ENCODE measurements around the gene NDUFS2.

The NDUFS2 gene

GRCh38 chr1:161172349-161172748 is 29.8 kb upstream of the NDUFS2 start:
- DNase-seq (ENCODE audit: low read depth in 4 of 4, low spot score in 1 of 4), result no peak

DNA sequence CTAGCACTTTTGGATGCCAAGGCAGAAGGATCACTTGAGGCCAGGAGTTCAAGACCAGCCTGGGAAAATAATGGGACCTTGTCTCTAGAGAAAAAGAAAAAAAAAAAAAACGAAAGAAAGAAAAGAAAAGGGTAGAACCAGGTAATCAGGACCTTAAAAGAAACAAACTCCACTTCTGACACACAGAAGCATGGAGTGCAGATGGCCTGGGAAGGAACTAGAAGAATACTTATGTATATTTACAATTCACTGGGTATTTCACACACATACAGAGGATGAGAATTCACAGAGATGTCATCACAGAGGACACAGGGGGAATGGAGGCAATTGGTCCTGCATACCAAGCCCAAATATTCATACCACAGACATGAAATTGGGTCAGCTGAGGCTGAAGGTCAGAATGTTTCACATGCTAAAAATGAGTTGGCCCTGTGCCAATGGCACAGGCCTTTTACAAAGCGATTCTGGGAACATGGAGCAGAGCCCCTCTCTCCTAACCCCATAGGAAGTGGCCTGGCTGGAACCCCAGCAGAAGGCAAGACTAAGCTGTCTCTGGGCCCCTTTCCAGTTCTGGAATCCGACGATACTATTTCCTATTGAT is 29.3 kb upstream of the NDUFS2 start:
- no peak for DNase-seq (ENCODE audit: low read depth in 4 of 4, low spot score in 1 of 4)

GRCh38 chr1:161173711-161174110 is 28.5 kb upstream of the NDUFS2 start:
- DNase-seq (ENCODE audit: low read depth in 4 of 4, low spot score in 1 of 4), result no peak

- DNase-seq (ENCODE audit: low read depth in 4 of 4, low spot score in 1 of 4), result no peak
Observed at GRCh38 chr1:161174911-161175310, 27.3 kb upstream of the NDUFS2 start.

GRCh38 chr1:161175771-161176453 is 26.3 kb upstream of the NDUFS2 start:
- DNase-seq (ENCODE audit: low read depth in 4 of 4, low spot score in 1 of 4), result no peak

- no peak for DNase-seq (ENCODE audit: low read depth in 4 of 4, low spot score in 1 of 4)
Observed at GRCh38 chr1:161176468-161177111, 25.6 kb upstream of the NDUFS2 start.

DNA sequence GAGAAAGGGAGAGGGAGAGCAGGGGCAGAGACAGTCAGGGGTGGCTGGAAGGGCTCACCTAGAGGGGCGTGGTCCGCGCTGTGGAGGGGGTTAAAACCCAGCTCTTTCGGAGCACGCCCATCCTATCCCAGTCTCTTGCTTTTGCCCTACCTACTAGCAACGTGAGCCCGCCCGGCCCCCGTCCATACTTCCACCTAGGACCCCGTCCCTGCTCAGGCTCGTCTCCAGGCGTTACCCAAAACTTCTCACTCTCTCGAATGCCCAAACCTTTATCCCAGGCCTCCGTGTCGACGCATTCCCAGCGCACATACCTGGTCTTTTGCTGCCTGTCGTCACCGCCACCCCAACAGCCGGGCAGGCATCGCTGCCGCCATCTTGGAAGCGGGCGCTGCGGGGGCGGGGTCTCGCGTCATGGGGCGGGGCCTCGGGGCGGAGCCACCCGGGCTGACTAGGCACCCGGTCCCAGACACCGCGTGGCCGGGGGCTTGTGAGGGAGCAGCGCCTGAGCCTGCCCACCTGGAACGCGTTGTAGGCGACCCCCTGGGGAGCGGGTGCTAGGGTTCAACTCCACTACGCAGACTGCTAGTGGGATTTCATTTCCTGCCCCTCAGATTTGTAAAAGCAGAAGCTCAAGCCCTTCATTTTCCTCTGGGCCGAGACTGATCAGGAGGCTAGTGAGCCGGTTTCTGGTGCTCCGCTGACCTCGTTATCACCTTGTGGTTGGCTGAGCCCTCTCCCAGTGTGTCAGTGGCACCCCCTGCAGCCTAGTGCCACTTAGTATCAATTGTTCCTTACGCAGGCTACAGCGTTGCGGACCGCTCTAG is 24.8 kb upstream of the NDUFS2 start, which contains the start of gene B4GALT3:
TSS of gene B4GALT3 (minus strand) at position 396 of the 824 bp plus-strand sequence. CDS start 1,447 bp downstream, outside the sequence.
- DNase-seq (ENCODE audit: low read depth in 4 of 4, low spot score in 1 of 4), result peak; percentile 93 to 99 (median 94)

GRCh38 chr1:161177936-161178244 is 24.3 kb upstream of the NDUFS2 start:
- no peak for DNase-seq (ENCODE audit: low read depth in 4 of 4, low spot score in 1 of 4)

- DNase-seq (ENCODE audit: low read depth in 4 of 4, low spot score in 1 of 4), result no peak
Observed at GRCh38 chr1:161179698-161180097, 22.5 kb upstream of the NDUFS2 start.

DNA sequence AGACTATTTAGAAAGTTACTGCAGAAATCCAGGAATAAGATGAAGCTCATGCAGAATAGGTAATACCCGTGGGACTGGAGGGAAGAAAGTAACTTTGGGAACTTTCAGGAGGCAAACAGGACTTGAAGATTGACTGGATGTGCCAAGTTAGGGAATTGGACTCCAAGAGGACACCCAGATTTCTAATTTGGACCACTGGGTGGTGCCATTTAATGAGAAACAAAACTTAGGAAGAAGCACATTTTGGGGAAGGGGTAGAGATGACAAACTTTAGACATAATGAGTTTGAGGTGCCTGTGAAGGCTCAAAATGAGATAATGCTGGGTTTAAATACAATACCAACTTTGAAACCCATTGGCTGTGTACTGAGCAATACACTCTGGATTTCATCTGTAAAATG is 21.5 kb upstream of the NDUFS2 start:
- DNase-seq (ENCODE audit: low read depth in 4 of 4, low spot score in 1 of 4), result no peak

DNA sequence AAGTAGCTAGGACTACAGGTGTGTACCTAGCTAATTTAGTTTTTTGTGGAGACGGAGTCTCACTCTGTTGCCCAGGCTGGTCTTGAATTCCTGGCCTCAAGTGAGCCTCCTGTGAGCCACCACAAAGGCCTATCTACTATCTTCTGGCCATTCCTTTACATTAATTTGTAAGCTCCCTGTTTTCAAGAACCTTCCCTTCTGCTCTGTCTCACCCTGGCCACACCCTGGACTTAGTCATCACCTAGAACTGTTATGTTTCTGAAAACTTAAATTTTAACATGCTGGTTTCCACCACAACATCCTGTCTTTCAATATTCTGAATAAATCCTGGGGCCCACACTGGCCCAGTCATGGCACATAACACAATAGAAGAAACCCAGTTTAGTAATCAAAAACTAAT is 20.0 kb upstream of the NDUFS2 start:
- peak in 3 of 4 experiments; percentile 34 to 51 (median 36) for DNase-seq (ENCODE audit: low read depth in 4 of 4, low spot score in 1 of 4)

- DNase-seq (ENCODE audit: low read depth in 4 of 4, low spot score in 1 of 4), result peak in 1 of 4 experiments; percentile 33
Observed at GRCh38 chr1:161185282-161185682, 16.9 kb upstream of the NDUFS2 start.

DNA sequence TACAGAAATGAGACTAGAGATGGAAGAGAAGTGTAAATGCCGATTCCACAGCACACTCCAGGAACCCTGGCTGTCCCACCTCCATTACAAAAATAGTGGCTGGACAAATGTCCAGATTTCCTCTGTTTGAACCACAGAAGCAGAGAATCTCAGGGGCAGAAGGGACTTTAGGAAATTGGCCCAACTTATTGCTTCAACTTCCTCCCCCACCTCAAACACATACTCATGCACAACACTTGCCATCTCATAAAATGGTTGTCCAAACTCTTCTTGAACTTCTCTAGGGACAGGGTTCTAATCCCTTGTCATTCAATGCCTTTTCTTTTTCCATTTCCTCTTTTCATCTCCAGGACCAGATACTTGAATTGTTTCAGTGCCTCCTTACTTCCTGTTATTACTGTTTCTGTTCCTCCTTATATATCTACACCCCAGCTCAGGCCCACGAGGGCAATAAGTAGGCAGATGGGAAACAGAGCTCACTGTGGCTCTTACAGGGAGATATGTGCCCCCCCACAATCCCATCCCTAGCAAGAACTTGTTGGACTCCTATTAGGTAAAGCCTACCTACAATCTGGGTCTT is 16.3 kb upstream of the NDUFS2 start:
- no peak for DNase-seq (ENCODE audit: low read depth in 4 of 4, low spot score in 1 of 4)

DNA sequence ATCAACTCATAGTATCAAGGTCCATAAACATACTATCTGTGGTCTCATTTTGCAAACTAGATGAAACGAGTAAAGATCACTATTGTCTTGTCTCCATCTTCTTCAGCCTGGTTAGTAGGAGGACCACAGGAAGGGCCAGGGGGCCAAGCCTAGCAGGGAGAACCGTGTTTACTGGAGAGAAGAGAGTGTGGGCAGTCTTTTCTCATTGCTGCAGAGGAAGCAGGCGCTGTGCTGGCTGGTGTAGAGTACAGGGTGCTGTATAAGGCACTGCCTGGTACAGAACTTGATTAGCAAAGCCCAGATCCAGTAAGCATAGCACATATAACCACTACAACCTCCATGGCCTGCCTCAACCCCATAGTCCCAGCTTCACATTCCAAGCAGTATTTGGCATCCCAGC is 14.9 kb upstream of the NDUFS2 start:
- DNase-seq (ENCODE audit: low read depth in 4 of 4, low spot score in 1 of 4), result no peak

DNA sequence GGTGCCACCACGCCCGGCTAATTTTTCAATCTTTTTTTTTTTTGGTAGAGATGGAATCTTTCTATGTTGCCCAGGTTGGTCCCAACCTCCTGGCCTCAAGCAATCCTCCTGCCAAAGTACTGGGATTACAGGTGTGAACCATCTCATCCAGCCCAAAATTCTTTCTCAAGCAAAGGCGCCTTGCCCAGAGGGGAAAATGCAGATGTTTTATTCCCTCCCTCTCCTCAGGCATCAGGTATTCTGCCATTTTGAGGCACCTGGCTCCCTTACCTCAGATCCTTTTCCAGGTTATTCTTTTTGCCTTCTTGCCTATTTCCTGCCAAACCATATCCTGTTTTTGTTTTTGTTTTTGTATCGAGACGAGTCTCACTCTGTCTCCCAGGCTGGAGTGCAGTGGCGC is 13.8 kb upstream of the NDUFS2 start:
- DNase-seq (ENCODE audit: low read depth in 4 of 4, low spot score in 1 of 4), result no peak

DNA sequence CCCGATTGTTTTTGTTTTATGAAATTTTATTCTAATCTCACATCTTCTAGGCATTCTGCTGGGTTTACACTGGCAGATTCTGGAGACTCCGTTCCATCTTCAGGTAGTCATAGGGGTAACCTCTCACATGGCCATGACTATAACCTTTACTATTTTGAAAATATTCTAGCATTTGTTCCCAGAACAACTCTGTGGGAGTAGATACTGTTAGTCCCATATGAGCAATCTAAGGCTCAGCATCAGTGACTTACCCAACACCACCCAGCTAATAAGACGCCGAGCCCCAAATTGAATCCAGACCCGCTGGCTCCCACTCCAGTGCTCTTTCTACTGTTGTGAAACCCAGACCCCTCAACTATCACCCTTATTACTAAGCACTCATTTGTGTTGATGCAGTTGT is 13.1 kb upstream of the NDUFS2 start:
- DNase-seq (ENCODE audit: low read depth in 4 of 4, low spot score in 1 of 4), result no peak

DNA sequence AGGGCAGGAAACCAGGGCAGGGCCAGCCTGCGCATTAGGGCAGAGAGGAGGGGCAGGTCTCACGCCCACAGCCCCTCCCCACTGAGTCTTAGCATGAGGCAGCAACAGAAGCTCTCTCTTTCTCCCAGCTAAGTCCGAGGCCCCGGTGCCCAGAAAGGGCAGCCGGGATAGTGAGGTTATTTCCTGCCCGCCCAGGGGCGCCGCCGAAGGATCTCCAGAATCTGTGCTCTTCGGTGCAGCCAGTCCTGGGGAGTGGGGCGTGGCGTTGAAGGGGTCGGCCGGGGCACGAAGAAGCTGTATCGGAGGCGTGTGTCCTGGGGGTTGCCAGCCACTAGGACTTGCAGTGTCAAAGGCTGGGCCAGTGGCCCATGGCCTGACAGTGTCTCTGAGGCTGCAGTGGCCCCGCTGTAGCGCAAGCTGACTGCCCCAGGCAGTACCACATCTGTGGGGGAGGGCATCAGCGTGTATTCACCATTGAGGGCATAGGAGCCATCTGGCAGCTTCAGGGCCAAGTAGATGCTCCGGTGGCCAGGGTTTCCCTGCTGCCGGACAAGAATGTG is 11.1 kb upstream of the NDUFS2 start:
- DNase-seq (ENCODE audit: low read depth in 4 of 4, low spot score in 1 of 4), result no peak

GRCh38 chr1:161191971-161192370 is 10.2 kb upstream of the NDUFS2 start:
- DNase-seq (ENCODE audit: low read depth in 4 of 4, low spot score in 1 of 4), result no peak

- DNase-seq (ENCODE audit: low read depth in 4 of 4, low spot score in 1 of 4), result peak; percentile 27 to 39 (median 32)
Observed at GRCh38 chr1:161192476-161193465, 9.4 kb upstream of the NDUFS2 start.

Data from stimulated activated CD4-positive, alpha-beta T cell treated with anti-CD3 and anti-CD28 coated beads, Interleukin-1b, Interleukin-23, amount 100 ng/mL, for 24 hours (primary cell).